Measurements from ENCODE around the gene PSRC1.

- TF ChIP-seq RAD21 (IDR thresholded peaks at IDR 0.05; ENCODE audit: low read length) (no peak), YY1 (IDR thresholded peaks at IDR 0.05; ENCODE audit: low read depth) (no peak), MAX (IDR thresholded peaks at IDR 0.05; ENCODE audit: low read depth) (no peak), JUND (IDR thresholded peaks at IDR 0.05) (no peak), CHD2 (IDR thresholded peaks at IDR 0.05; ENCODE audit: low read length, partially characterized antibody) (no peak), POLR2AphosphoS5 (IDR thresholded peaks at IDR 0.05; ENCODE audit: low read depth, low read length) (no peak), SIN3A (IDR thresholded peaks at IDR 0.05; ENCODE audit: borderline replicate concordance, low read depth, low read length) (no peak), TCF12 (IDR thresholded peaks at IDR 0.05) (no peak), TEAD4 (IDR thresholded peaks at IDR 0.05; ENCODE audit: borderline replicate concordance, insufficient read depth) (no peak), RCOR1 (IDR thresholded peaks at IDR 0.05; ENCODE audit: low read length) (no peak)
- TF ChIP-seq, protein P1, sequence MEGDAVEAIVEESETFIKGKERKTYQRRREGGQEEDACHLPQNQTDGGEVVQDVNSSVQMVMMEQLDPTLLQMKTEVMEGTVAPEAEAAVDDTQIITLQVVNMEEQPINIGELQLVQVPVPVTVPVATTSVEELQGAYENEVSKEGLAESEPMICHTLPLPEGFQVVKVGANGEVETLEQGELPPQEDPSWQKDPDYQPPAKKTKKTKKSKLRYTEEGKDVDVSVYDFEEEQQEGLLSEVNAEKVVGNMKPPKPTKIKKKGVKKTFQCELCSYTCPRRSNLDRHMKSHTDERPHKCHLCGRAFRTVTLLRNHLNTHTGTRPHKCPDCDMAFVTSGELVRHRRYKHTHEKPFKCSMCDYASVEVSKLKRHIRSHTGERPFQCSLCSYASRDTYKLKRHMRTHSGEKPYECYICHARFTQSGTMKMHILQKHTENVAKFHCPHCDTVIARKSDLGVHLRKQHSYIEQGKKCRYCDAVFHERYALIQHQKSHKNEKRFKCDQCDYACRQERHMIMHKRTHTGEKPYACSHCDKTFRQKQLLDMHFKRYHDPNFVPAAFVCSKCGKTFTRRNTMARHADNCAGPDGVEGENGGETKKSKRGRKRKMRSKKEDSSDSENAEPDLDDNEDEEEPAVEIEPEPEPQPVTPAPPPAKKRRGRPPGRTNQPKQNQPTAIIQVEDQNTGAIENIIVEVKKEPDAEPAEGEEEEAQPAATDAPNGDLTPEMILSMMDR (IDR thresholded peaks at IDR 0.05), result no peak
- TF ChIP-seq, protein P2, sequence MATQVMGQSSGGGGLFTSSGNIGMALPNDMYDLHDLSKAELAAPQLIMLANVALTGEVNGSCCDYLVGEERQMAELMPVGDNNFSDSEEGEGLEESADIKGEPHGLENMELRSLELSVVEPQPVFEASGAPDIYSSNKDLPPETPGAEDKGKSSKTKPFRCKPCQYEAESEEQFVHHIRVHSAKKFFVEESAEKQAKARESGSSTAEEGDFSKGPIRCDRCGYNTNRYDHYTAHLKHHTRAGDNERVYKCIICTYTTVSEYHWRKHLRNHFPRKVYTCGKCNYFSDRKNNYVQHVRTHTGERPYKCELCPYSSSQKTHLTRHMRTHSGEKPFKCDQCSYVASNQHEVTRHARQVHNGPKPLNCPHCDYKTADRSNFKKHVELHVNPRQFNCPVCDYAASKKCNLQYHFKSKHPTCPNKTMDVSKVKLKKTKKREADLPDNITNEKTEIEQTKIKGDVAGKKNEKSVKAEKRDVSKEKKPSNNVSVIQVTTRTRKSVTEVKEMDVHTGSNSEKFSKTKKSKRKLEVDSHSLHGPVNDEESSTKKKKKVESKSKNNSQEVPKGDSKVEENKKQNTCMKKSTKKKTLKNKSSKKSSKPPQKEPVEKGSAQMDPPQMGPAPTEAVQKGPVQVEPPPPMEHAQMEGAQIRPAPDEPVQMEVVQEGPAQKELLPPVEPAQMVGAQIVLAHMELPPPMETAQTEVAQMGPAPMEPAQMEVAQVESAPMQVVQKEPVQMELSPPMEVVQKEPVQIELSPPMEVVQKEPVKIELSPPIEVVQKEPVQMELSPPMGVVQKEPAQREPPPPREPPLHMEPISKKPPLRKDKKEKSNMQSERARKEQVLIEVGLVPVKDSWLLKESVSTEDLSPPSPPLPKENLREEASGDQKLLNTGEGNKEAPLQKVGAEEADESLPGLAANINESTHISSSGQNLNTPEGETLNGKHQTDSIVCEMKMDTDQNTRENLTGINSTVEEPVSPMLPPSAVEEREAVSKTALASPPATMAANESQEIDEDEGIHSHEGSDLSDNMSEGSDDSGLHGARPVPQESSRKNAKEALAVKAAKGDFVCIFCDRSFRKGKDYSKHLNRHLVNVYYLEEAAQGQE (IDR thresholded peaks at IDR 0.05; ENCODE audit: low read depth, low read length), result no peak
Measured at GRCh38 chr1:109249654-109250401, 33.1 kb downstream of the PSRC1 start.

Measured in SK-N-SH (cell line).